Activated T-cell treated with anti-CD3 and anti-CD28 coated beads, Interleukin-2, amount 50 U/mL, for 24 hours (primary cell): Measurements from ENCODE around the gene TRAF2.
A peak's percentile ranks its signal among the peaks of the same experiment; 100 is the strongest.

ENCODE experiments used
- DNase-seq: peaks from one replicate; pipeline ENCODE4 v3.0.0-alpha.2; 2020
- H3K27ac Mint-ChIP-seq: 2 replicates; pipeline ENCODE4 v1.8.0; 2020; ENCODE audit warnings: mild to moderate bottlenecking, mixed read lengths
- H3K27me3 Mint-ChIP-seq: 2 replicates; pipeline ENCODE4 v1.8.0; 2020; ENCODE audit warnings: mixed read lengths
- H3K36me3 Mint-ChIP-seq: 2 replicates; pipeline ENCODE4 v1.8.0; 2020; ENCODE audit warnings: low read depth, mixed read lengths
- H3K4me1 Mint-ChIP-seq: 2 replicates; pipeline ENCODE4 v1.8.0; 2020; ENCODE audit warnings: low read depth, mixed read lengths
- H3K4me3 Mint-ChIP-seq: 2 replicates; pipeline ENCODE4 v1.8.0; 2020; ENCODE audit warnings: mild to moderate bottlenecking, moderate library complexity, mixed read lengths
- H3K9me3 Mint-ChIP-seq: 2 replicates; pipeline ENCODE4 v1.8.0; 2020; ENCODE audit warnings: mixed read lengths

The TRAF2 gene

GRCh38 chr9:136935651-136936050 is 49.3 kb downstream of the TRAF2 start:
- no peak for DNase-seq
- Mint-ChIP-seq H3K9me3 (no peaks in the 10 kb centered on the region), H3K36me3 (peaks cover 74% of the 10 kb centered on the region), H3K27me3 (no peaks in the 10 kb centered on the region), H3K27ac (peak overlapping the region; percentile 47), H3K4me1 (peaks cover 21% of the 10 kb centered on the region), H3K4me3 (no peak overlapping the region)

- peak overlapping the region; percentile 22 for H3K27ac Mint-ChIP-seq
- no peak for DNase-seq
- H3K36me3 Mint-ChIP-seq, result peaks cover 77% of the 10 kb centered on the region
- H3K9me3 Mint-ChIP-seq, result no peaks in the 10 kb centered on the region
- H3K4me3 Mint-ChIP-seq, result no peak overlapping the region
- peaks cover 18% of the 10 kb centered on the region for H3K4me1 Mint-ChIP-seq
- H3K27me3 Mint-ChIP-seq, result no peaks in the 10 kb centered on the region
Measured at GRCh38 chr9:136936645-136937170, 50.4 kb downstream of the TRAF2 start.

- no peak overlapping the region for H3K4me3 Mint-ChIP-seq
- H3K27me3 Mint-ChIP-seq, result no peaks in the 10 kb centered on the region
- no peak for DNase-seq
- H3K4me1 Mint-ChIP-seq, result peaks cover 14% of the 10 kb centered on the region
- H3K9me3 Mint-ChIP-seq, result no peaks in the 10 kb centered on the region
- H3K36me3 Mint-ChIP-seq, result peaks cover 77% of the 10 kb centered on the region
- no peak overlapping the region for H3K27ac Mint-ChIP-seq
Measured at GRCh38 chr9:136937186-136938001, 51.1 kb downstream of the TRAF2 start.

GRCh38 chr9:136939431-136939995 is 53.2 kb downstream of the TRAF2 start:
- H3K4me1 Mint-ChIP-seq, result peaks cover 18% of the 10 kb centered on the region
- H3K27me3 Mint-ChIP-seq, result no peaks in the 10 kb centered on the region
- H3K4me3 Mint-ChIP-seq, result no peak overlapping the region
- no peak for DNase-seq
- no peaks in the 10 kb centered on the region for H3K9me3 Mint-ChIP-seq
- peak overlapping the region; percentile 8 for H3K27ac Mint-ChIP-seq
- peaks cover 75% of the 10 kb centered on the region for H3K36me3 Mint-ChIP-seq

GRCh38 chr9:136939996-136940525 is 53.7 kb downstream of the TRAF2 start:
- peak overlapping the region; percentile 23 for H3K4me3 Mint-ChIP-seq

GRCh38 chr9:136940526-136941230 is 54.4 kb downstream of the TRAF2 start:
- H3K9me3 Mint-ChIP-seq, result no peaks in the 10 kb centered on the region
- H3K4me1 Mint-ChIP-seq, result peaks cover 22% of the 10 kb centered on the region
- no peak overlapping the region for H3K4me3 Mint-ChIP-seq
- no peaks in the 10 kb centered on the region for H3K27me3 Mint-ChIP-seq
- peak overlapping the region; percentile 26 for H3K27ac Mint-ChIP-seq
- DNase-seq, result no peak
- peaks cover 70% of the 10 kb centered on the region for H3K36me3 Mint-ChIP-seq

More at GRCh38 chr9:136939996-136940525, 53.7 kb downstream of the TRAF2 start:
- no peak for DNase-seq
- H3K27me3 Mint-ChIP-seq, result no peaks in the 10 kb centered on the region
- H3K36me3 Mint-ChIP-seq, result peaks cover 72% of the 10 kb centered on the region
- H3K4me1 Mint-ChIP-seq, result peaks cover 22% of the 10 kb centered on the region
- no peak overlapping the region for H3K27ac Mint-ChIP-seq
- no peaks in the 10 kb centered on the region for H3K9me3 Mint-ChIP-seq

GRCh38 chr9:136941231-136942111 is 55.2 kb downstream of the TRAF2 start:
- H3K4me3 Mint-ChIP-seq, result no peak overlapping the region
- H3K27ac Mint-ChIP-seq, result peak overlapping the region; percentile 49
- H3K27me3 Mint-ChIP-seq, result no peaks in the 10 kb centered on the region
- H3K9me3 Mint-ChIP-seq, result no peaks in the 10 kb centered on the region
- peaks cover 66% of the 10 kb centered on the region for H3K36me3 Mint-ChIP-seq
- H3K4me1 Mint-ChIP-seq, result peaks cover 18% of the 10 kb centered on the region
- no peak for DNase-seq

GRCh38 chr9:136942112-136942880 is 56.0 kb downstream of the TRAF2 start:
- peak overlapping the region; percentile 82 for H3K4me3 Mint-ChIP-seq
- peaks cover 17% of the 10 kb centered on the region for H3K4me1 Mint-ChIP-seq
- peak overlapping the region; percentile 71 for H3K27ac Mint-ChIP-seq
- H3K36me3 Mint-ChIP-seq, result peaks cover 60% of the 10 kb centered on the region
- H3K27me3 Mint-ChIP-seq, result no peaks in the 10 kb centered on the region
- DNase-seq, result no peak
- H3K9me3 Mint-ChIP-seq, result no peaks in the 10 kb centered on the region

- H3K27ac Mint-ChIP-seq, result peak overlapping the region; percentile 71
- no peak for DNase-seq
Measured at GRCh38 chr9:136942881-136943230, 56.5 kb downstream of the TRAF2 start.

GRCh38 chr9:136943291-136944211 is 57.2 kb downstream of the TRAF2 start:
- peak overlapping the region; percentile 82 for H3K4me3 Mint-ChIP-seq
- peaks cover 49% of the 10 kb centered on the region for H3K36me3 Mint-ChIP-seq
- no peaks in the 10 kb centered on the region for H3K27me3 Mint-ChIP-seq
- H3K27ac Mint-ChIP-seq, result peak overlapping the region; percentile 86
- no peaks in the 10 kb centered on the region for H3K9me3 Mint-ChIP-seq
- H3K4me1 Mint-ChIP-seq, result peaks cover 19% of the 10 kb centered on the region
- peak; percentile 71 for DNase-seq

More at GRCh38 chr9:136942881-136943230, 56.5 kb downstream of the TRAF2 start:
- Mint-ChIP-seq H3K4me1 (peaks cover 17% of the 10 kb centered on the region), H3K4me3 (peak overlapping the region; percentile 82), H3K9me3 (no peaks in the 10 kb centered on the region), H3K27me3 (no peaks in the 10 kb centered on the region), H3K36me3 (peaks cover 54% of the 10 kb centered on the region)

GRCh38 chr9:136944212-136944518 is 57.8 kb downstream of the TRAF2 start:
- peak overlapping the region; percentile 86 for H3K27ac Mint-ChIP-seq
- H3K27me3 Mint-ChIP-seq, result no peaks in the 10 kb centered on the region
- peaks cover 43% of the 10 kb centered on the region for H3K36me3 Mint-ChIP-seq
- no peak for DNase-seq
- peaks cover 19% of the 10 kb centered on the region for H3K4me1 Mint-ChIP-seq
- H3K4me3 Mint-ChIP-seq, result peak overlapping the region; percentile 82
- no peaks in the 10 kb centered on the region for H3K9me3 Mint-ChIP-seq

- Mint-ChIP-seq H3K36me3 (peaks cover 37% of the 10 kb centered on the region), H3K9me3 (no peaks in the 10 kb centered on the region), H3K27ac (peak within 1 kb of the TSS; percentile 86), H3K4me1 (peaks cover 22% of the 10 kb centered on the region), H3K4me3 (peak within 1 kb of the TSS; percentile 82), H3K27me3 (no peaks in the 10 kb centered on the region)
- peak; percentile 98 for DNase-seq
Measured at GRCh38 chr9:136944519-136945332, 58.4 kb downstream of the TRAF2 start, which contains the start of the genes C8G and FBXW5. Gene C8G, plus strand, starts transcription at chr9:136945243. Its CDS starts 78 bp downstream, at chr9:136945321. Gene FBXW5, minus strand, starts transcription at chr9:136944738. Its CDS starts 655 bp downstream, at chr9:136944083.
